Neutrophil (primary cell): ENCODE measurements around the gene IFIH1.

Experiments used
- H3K27ac ChIP-seq: fragments of 200-600 bp; sonication (generic); 2 replicates; pipeline ENCODE4 v1.5.1; 2016; ENCODE audit warnings: mild to moderate bottlenecking, moderate library complexity
- H3K27me3 ChIP-seq: fragments of 200-600 bp; sonication (generic); 2 replicates; pipeline ENCODE4 v1.6.0; 2016; ENCODE audit warnings: mild to moderate bottlenecking
- H3K36me3 ChIP-seq: fragments of 200-600 bp; sonication (generic); 2 replicates; pipeline ENCODE4 v1.5.1; 2017
- H3K4me1 ChIP-seq, 2 experiments: fragments of 200-600 bp in 1 of 2; sonication (generic) in 1 of 2; 1 replicate in 1 of 2; 2 replicates in 1 of 2; pipeline versions ENCODE4 v1.5.1 to v1.6.1; 2013 to 2016; ENCODE audit warnings: low read depth in 1 of 2, low read length in 1 of 2, mild to moderate bottlenecking in 1 of 2, moderate library complexity in 1 of 2; ENCODE audit not compliant: control insufficient read depth in 1 of 2, insufficient read depth in 1 of 2
- H3K4me3 ChIP-seq, 2 experiments: fragments of 200-600 bp in 1 of 2; sonication (generic) in 1 of 2; 1 replicate in 1 of 2; 2 replicates in 1 of 2; pipeline ENCODE4 v1.5.1; 2013 to 2016; ENCODE audit warnings: low read depth in 1 of 2, low read length in 1 of 2, mild to moderate bottlenecking in 1 of 2, moderate library complexity in 1 of 2
- H3K9me3 ChIP-seq: fragments of 200-600 bp; sonication (generic); 2 replicates; pipeline ENCODE4 v1.5.1; 2016
- CTCF ChIP-seq: fragments of 200-600 bp; sonication (generic); IDR thresholded peaks from 2 replicates; pipeline ENCODE4 v1.5.1; 2016; ENCODE audit warnings: antibody characterized with exemption

IFIH1 gene

GRCh38 chr2:162230761-162231160, 87.7 kb downstream of the IFIH1 start:
- Histone ChIP-seq H3K4me3 (no peak overlapping the region), H3K27me3 (no peaks in the 10 kb centered on the region), H3K9me3 (no peaks in the 10 kb centered on the region), H3K4me1 (no peaks in the 10 kb centered on the region), H3K36me3 (no peaks in the 10 kb centered on the region), H3K27ac (no peak overlapping the region)
- TF ChIP-seq CTCF, result no peak

- no peaks in the 10 kb centered on the region for H3K9me3 ChIP-seq
- no peak for TF ChIP-seq CTCF
- no peaks in the 10 kb centered on the region for H3K27me3 ChIP-seq
- H3K27ac ChIP-seq, result no peak overlapping the region
- no peaks in the 10 kb centered on the region for H3K4me1 ChIP-seq
- H3K4me3 ChIP-seq, result no peak overlapping the region
- no peaks in the 10 kb centered on the region for H3K36me3 ChIP-seq
Measured at GRCh38 chr2:162226836-162227235, 91.6 kb downstream of the IFIH1 start.

- Histone ChIP-seq H3K4me3 (no peak overlapping the region), H3K9me3 (no peaks in the 10 kb centered on the region), H3K27me3 (no peaks in the 10 kb centered on the region), H3K27ac (no peak overlapping the region), H3K4me1 (peaks cover 0 to 5% of the 10 kb centered on the region in 2 experiments), H3K36me3 (no peaks in the 10 kb centered on the region)
- TF ChIP-seq CTCF, result peak; percentile 85
Measured at GRCh38 chr2:162221064-162221463, 97.4 kb downstream of the IFIH1 start.

- no peaks in the 10 kb centered on the region for H3K9me3 ChIP-seq
- H3K27me3 ChIP-seq, result no peaks in the 10 kb centered on the region
- no peaks in the 10 kb centered on the region for H3K36me3 ChIP-seq
- no peak overlapping the region for H3K4me3 ChIP-seq
- no peak overlapping the region for H3K27ac ChIP-seq
- TF ChIP-seq CTCF, result no peak
- peaks cover 0 to 5% of the 10 kb centered on the region in 2 experiments for H3K4me1 ChIP-seq
Measured at GRCh38 chr2:162220368-162220767, 98.1 kb downstream of the IFIH1 start.

- Histone ChIP-seq H3K4me1 (peaks cover 0 to 5% of the 10 kb centered on the region in 2 experiments), H3K36me3 (no peaks in the 10 kb centered on the region), H3K27ac (no peak overlapping the region), H3K9me3 (no peaks in the 10 kb centered on the region), H3K27me3 (no peaks in the 10 kb centered on the region), H3K4me3 (no peak overlapping the region)
- no peak for TF ChIP-seq CTCF
Measured at GRCh38 chr2:162219426-162219825, 99.1 kb downstream of the IFIH1 start.

GRCh38 chr2:162217598-162217997, 100.9 kb downstream of the IFIH1 start:
- no peak for TF ChIP-seq CTCF
- Histone ChIP-seq H3K4me3 (no peak overlapping the region), H3K36me3 (no peaks in the 10 kb centered on the region), H3K27me3 (no peaks in the 10 kb centered on the region), H3K9me3 (no peaks in the 10 kb centered on the region), H3K27ac (no peak overlapping the region), H3K4me1 (peaks cover 0 to 5% of the 10 kb centered on the region in 2 experiments)
